Neural cell (in vitro differentiated cells): ENCODE measurements around the gene TEX2. TPM values are rescaled to one million over a fixed set of nuclear protein-coding genes. Genes with fewer than 3 reads are reported as not detected.

Experiments
- H2AFZ ChIP-seq: fragments of 200-600, 300-800 bp; sonication (generic), shearing (Covaris generic); 2 replicates; pipeline ENCODE4 v1.6.0; 2014; ENCODE audit warnings: low read depth, mild to moderate bottlenecking, antibody characterized with exemption, low read length, moderate library complexity
- H3F3A ChIP-seq: fragments of 200-600 bp; shearing (Covaris generic); 2 replicates; pipeline ENCODE4 v1.6.1; 2016; ENCODE audit warnings: mild to moderate bottlenecking, moderate library complexity, mixed read lengths, antibody characterized with exemption, low read length; ENCODE audit not compliant: insufficient read depth, poor library complexity, severe bottlenecking
- H3K27ac ChIP-seq: fragments of 200-600, 300-800 bp; sonication (generic), shearing (Covaris generic); 2 replicates; pipeline ENCODE4 v1.5.1; 2014; ENCODE audit warnings: mild to moderate bottlenecking, low read length, moderate library complexity
- H3K27me3 ChIP-seq: fragments of 300-800, 200-600 bp; sonication (generic), shearing (Covaris generic); 2 replicates; pipeline ENCODE4 v1.6.0; 2014; ENCODE audit warnings: mild to moderate bottlenecking, low read depth, low read length, moderate library complexity; ENCODE audit not compliant: insufficient read depth
- H3K36me3 ChIP-seq: fragments of 300-800, 200-600 bp; sonication (generic), shearing (Covaris generic); 2 replicates; pipeline ENCODE4 v1.5.1; 2014; ENCODE audit warnings: mild to moderate bottlenecking, antibody characterized with exemption, low read length, moderate library complexity; ENCODE audit not compliant: insufficient read depth
- H3K4me2 ChIP-seq: fragments of 300-800, 200-600 bp; sonication (generic), shearing (Covaris generic); 2 replicates; pipeline ENCODE4 v1.6.0; 2014; ENCODE audit warnings: mild to moderate bottlenecking, low read length
- H3K4me3 ChIP-seq: fragments of 300-800, 200-600 bp; sonication (generic), shearing (Covaris generic); 2 replicates; pipeline ENCODE4 v1.5.1; 2014; ENCODE audit warnings: mild to moderate bottlenecking, low read length, moderate library complexity
- H3K79me2 ChIP-seq: fragments of 200-600 bp; shearing (Covaris generic); replicated peaks from 2 replicates; pipeline ENCODE4 v1.6.0; 2014; ENCODE audit warnings: mild to moderate bottlenecking, low read length, moderate library complexity; ENCODE audit not compliant: insufficient read depth
- H3K9ac ChIP-seq: fragments of 300-800, 200-600 bp; sonication (generic), shearing (Covaris generic); 2 replicates; pipeline ENCODE4 v1.6.1; 2016; ENCODE audit warnings: mild to moderate bottlenecking, low read length, mixed read lengths
- H3K9me2 ChIP-seq: fragments of 200-600 bp; shearing (Covaris generic); 2 replicates; pipeline ENCODE4 v1.6.1; 2016; ENCODE audit warnings: mild to moderate bottlenecking, low read length, mixed read lengths; ENCODE audit not compliant: insufficient read depth
- H3K9me3 ChIP-seq: fragments of 200-600, 300-800 bp; sonication (generic), shearing (Covaris generic); 2 replicates; pipeline ENCODE4 v1.6.1; 2016; ENCODE audit warnings: mild to moderate bottlenecking, mixed run types, low read length, moderate library complexity, mixed read lengths
- H4K20me1 ChIP-seq: fragments of 200-600 bp; shearing (Covaris generic); 2 replicates; pipeline ENCODE4 v1.6.1; 2016; ENCODE audit warnings: mild to moderate bottlenecking, mixed run types; ENCODE audit not compliant: insufficient read depth
- EP300 ChIP-seq: fragments of 450-650 bp; conservative IDR thresholded peaks from 2 replicates; pipeline ENCODE4 v1.6.1; 2014; ENCODE audit warnings: antibody characterized with exemption, mild to moderate bottlenecking, moderate library complexity; ENCODE audit not compliant: poor library complexity, severe bottlenecking
- EZH2 ChIP-seq: fragments of 200-600, 300-800 bp; shearing (Covaris generic), sonication (generic); IDR thresholded peaks from 2 replicates; pipeline ENCODE4 v1.6.1; 2014; ENCODE audit warnings: antibody characterized with exemption, low read length, borderline replicate concordance, mild to moderate bottlenecking; ENCODE audit not compliant: insufficient read depth, poor library complexity, severe bottlenecking
- MXI1 ChIP-seq: fragments of 450-650 bp; conservative IDR thresholded peaks from 2 replicates; pipeline ENCODE4 v1.6.1; 2014; ENCODE audit warnings: antibody characterized with exemption, mild to moderate bottlenecking; ENCODE audit not compliant: poor library complexity, severe bottlenecking
- POLR2AphosphoS5 ChIP-seq: IDR thresholded peaks from 2 replicates; pipeline ENCODE4 v1.6.1; 2012
- RAD21 ChIP-seq: fragments of 450-650 bp; conservative IDR thresholded peaks from 2 replicates; pipeline ENCODE4 v1.6.1; 2014; ENCODE audit warnings: antibody characterized with exemption, mild to moderate bottlenecking, moderate library complexity
- SMC3 ChIP-seq: fragments of 450-650 bp; conservative IDR thresholded peaks from 2 replicates; pipeline ENCODE4 v1.6.1; 2014; ENCODE audit warnings: antibody characterized with exemption, mild to moderate bottlenecking, moderate library complexity; ENCODE audit not compliant: poor library complexity
- TAF1 ChIP-seq: IDR thresholded peaks from 2 replicates; pipeline ENCODE4 v1.6.1; 2012; ENCODE audit warnings: low read depth
- polyA plus RNA-seq: library from polyadenylated mRNA; depleted of rRNA; stranded (reverse); fragments of >200 nt; gene quantifications from 2 replicates; pipeline ENCODE4 v1.2.3, GENCODE V29; 2014
- TF ChIP-seq, protein P1 (sequence below): IDR thresholded peaks from 2 replicates; pipeline ENCODE4 v1.6.1; 2012; ENCODE audit warnings: borderline replicate concordance
- TF ChIP-seq, protein P2 (sequence below): fragments of 450-650 bp; IDR thresholded peaks from 2 replicates; pipeline ENCODE4 v1.5.1; 2014; ENCODE audit warnings: antibody characterized with exemption, mild to moderate bottlenecking, moderate library complexity; ENCODE audit not compliant: poor library complexity, severe bottlenecking

TEX2 gene
- polyA plus RNA-seq, 1 donor from 2014 or later, result 19.7 TPM

DNA sequence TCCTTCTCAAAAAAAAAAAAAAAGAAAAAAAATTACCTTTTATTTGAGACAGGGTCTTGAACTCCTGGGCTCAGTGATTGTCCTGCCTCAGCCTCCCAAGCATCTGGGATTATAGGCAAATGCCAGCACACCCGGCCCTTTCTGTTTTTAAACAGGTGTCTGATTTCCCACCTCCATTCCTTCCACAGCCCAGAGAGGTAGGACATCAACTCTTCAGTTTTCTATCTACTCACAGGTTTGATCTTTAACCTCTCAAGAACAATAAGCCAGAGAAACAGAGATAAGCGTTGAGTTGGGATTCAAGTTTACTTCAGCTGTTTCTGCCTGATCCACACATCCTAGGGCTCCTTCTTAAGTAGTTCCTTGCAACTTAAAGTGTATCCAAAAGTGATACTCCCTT is 41.5 kb upstream of the TEX2 start:
- Histone ChIP-seq H3K9ac (no peak overlapping the region), H3K4me3 (no peak overlapping the region), H4K20me1 (no peaks in the 10 kb centered on the region), H3K9me2 (no peaks in the 10 kb centered on the region), H3K4me2 (no peak overlapping the region), H2AFZ (no peak overlapping the region), H3K36me3 (no peaks in the 10 kb centered on the region), H3K79me2 (no peaks in the 10 kb centered on the region), H3K27ac (no peak overlapping the region), H3F3A (peaks cover 3% of the 10 kb centered on the region), H3K27me3 (no peaks in the 10 kb centered on the region), H3K9me3 (no peaks in the 10 kb centered on the region)
- TF ChIP-seq, protein P1, sequence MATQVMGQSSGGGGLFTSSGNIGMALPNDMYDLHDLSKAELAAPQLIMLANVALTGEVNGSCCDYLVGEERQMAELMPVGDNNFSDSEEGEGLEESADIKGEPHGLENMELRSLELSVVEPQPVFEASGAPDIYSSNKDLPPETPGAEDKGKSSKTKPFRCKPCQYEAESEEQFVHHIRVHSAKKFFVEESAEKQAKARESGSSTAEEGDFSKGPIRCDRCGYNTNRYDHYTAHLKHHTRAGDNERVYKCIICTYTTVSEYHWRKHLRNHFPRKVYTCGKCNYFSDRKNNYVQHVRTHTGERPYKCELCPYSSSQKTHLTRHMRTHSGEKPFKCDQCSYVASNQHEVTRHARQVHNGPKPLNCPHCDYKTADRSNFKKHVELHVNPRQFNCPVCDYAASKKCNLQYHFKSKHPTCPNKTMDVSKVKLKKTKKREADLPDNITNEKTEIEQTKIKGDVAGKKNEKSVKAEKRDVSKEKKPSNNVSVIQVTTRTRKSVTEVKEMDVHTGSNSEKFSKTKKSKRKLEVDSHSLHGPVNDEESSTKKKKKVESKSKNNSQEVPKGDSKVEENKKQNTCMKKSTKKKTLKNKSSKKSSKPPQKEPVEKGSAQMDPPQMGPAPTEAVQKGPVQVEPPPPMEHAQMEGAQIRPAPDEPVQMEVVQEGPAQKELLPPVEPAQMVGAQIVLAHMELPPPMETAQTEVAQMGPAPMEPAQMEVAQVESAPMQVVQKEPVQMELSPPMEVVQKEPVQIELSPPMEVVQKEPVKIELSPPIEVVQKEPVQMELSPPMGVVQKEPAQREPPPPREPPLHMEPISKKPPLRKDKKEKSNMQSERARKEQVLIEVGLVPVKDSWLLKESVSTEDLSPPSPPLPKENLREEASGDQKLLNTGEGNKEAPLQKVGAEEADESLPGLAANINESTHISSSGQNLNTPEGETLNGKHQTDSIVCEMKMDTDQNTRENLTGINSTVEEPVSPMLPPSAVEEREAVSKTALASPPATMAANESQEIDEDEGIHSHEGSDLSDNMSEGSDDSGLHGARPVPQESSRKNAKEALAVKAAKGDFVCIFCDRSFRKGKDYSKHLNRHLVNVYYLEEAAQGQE, result no peak
- TF ChIP-seq POLR2AphosphoS5 (no peak), EP300 (no peak), RAD21 (no peak), EZH2 (no peak), MXI1 (no peak), SMC3 (no peak), TAF1 (no peak)
- TF ChIP-seq, protein P2, sequence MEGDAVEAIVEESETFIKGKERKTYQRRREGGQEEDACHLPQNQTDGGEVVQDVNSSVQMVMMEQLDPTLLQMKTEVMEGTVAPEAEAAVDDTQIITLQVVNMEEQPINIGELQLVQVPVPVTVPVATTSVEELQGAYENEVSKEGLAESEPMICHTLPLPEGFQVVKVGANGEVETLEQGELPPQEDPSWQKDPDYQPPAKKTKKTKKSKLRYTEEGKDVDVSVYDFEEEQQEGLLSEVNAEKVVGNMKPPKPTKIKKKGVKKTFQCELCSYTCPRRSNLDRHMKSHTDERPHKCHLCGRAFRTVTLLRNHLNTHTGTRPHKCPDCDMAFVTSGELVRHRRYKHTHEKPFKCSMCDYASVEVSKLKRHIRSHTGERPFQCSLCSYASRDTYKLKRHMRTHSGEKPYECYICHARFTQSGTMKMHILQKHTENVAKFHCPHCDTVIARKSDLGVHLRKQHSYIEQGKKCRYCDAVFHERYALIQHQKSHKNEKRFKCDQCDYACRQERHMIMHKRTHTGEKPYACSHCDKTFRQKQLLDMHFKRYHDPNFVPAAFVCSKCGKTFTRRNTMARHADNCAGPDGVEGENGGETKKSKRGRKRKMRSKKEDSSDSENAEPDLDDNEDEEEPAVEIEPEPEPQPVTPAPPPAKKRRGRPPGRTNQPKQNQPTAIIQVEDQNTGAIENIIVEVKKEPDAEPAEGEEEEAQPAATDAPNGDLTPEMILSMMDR, result no peak

DNA sequence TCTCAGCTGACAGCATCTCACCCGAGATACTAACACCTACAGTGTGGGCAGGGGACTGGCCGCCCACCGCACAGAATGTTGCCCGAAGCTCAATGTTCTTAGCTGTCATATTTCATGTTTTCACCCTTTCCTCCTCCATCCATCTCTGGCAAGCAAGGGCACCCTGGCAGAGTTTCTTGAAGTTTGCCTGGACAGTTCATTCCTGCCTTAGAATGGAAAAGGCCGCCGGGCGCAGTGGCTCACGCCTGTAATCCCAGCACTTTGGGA is 37.6 kb upstream of the TEX2 start:
- H3K4me2 ChIP-seq, result no peak overlapping the region
- H3K9me2 ChIP-seq, result no peaks in the 10 kb centered on the region
- no peak overlapping the region for H2AFZ ChIP-seq
- H3K4me3 ChIP-seq, result peak overlapping the region; percentile 54
- no peaks in the 10 kb centered on the region for H3K9me3 ChIP-seq
- no peaks in the 10 kb centered on the region for H3K36me3 ChIP-seq
- TF ChIP-seq EZH2, result no peak
- TF ChIP-seq EP300, result no peak
- TF ChIP-seq SMC3, result no peak
- no peak for TF ChIP-seq TAF1
- no peak for TF ChIP-seq RAD21
- TF ChIP-seq POLR2AphosphoS5, result no peak
- TF ChIP-seq, protein P2, result no peak
- no peak for TF ChIP-seq MXI1
- TF ChIP-seq, protein P1, result no peak
- no peak overlapping the region for H3K27ac ChIP-seq
- H3K27me3 ChIP-seq, result no peaks in the 10 kb centered on the region
- no peak overlapping the region for H3K9ac ChIP-seq
- H3K79me2 ChIP-seq, result no peaks in the 10 kb centered on the region
- peaks cover 3% of the 10 kb centered on the region for H3F3A ChIP-seq
- H4K20me1 ChIP-seq, result no peaks in the 10 kb centered on the region
